ENCODE data around the gene LTC4S. TPM values are rescaled to one million over a fixed set of nuclear protein-coding genes. Genes with fewer than 3 reads are reported as not detected.

The LTC4S gene
- total and polyA plus RNA-seq, 9 of the 15 experiments (the other 6 are each of a cell fraction or from before 2014, with no cell fraction given): 0.17 to 0.77 (median 0.75) TPM; not detected in 6

DNA sequence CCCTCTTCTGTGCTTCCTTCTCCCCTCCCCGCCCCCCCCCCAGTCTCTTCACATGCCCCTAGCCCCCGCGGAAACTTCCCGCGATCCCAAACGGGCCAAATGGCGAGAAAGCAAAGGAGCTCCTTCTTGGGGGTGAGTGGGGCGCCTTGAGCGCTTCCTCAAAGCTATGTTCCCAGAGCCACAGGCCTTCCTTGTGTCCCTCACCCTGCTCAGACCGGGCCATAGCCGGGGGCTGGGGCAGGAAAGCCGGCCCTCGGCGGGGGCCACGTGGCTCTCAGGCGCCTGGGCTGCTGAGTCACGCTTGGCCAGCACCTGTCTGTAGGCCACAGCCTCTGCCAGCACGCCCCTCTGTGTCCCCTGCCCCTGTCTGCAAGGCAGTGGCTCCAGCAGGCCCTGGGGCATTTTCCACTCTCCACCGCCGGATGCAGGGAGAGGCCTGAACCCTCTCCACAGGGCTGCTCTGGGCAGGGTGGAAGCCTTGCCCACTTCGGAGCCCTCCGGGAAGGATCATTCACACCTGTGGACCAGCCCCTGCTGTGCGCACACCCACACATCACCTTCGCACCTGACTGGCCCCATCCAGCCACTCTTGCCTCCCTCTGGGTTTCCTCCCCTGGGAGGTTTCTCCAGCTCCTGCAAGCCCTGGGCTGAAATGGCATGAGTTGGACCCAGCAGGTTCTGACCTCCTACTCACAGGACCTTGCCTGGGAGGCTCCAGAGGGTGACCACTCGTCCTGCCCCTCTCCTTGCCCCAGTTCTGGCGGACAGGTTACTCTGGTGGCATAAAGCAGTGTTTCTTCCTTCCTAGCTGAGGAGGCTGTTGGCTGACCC is 25.7 kb downstream of the LTC4S start (continued):
- TF ChIP-seq SOX6 (IDR thresholded peaks at IDR 0.05) (no peak), WHSC1 (IDR thresholded peaks at IDR 0.05; ENCODE audit: low read length) (no peak), PPARD (CRISPR knock-in tag; IDR thresholded peaks at IDR 0.05) (no peak), ETS2 (tag; IDR thresholded peaks at IDR 0.05; ENCODE audit: borderline replicate concordance, poor library complexity, severe bottlenecking) (peak; percentile 7), TFAM (CRISPR knock-in tag; conservative IDR thresholded peaks at IDR 0.05) (no peak), JUNB (CRISPR knock-in tag; conservative IDR thresholded peaks at IDR 0.05) (peak; percentile 74; the same call in 1 of the 2 replicates), ZNF79 (CRISPR knock-in tag; IDR thresholded peaks at IDR 0.05; ENCODE audit: low read depth) (peak; percentile 82), NKRF (IDR thresholded peaks at IDR 0.05; ENCODE audit: borderline replicate concordance) (peak; percentile 40; the same call in 1 of the 2 replicates), NBN (IDR thresholded peaks at IDR 0.05; ENCODE audit: low read depth) (no peak), EP400 (IDR thresholded peaks at IDR 0.05) (peak; percentile 89), L3MBTL2 (IDR thresholded peaks at IDR 0.05) (peak; percentile 98), EP300 (IDR thresholded peaks at IDR 0.05; ENCODE audit: low read length) (no peak), IFI16 (CRISPR knock-in tag; IDR thresholded peaks at IDR 0.05) (peak; percentile 82; the same call in 1 of the 2 replicates), KDM2B (CRISPR knock-in tag; IDR thresholded peaks at IDR 0.05) (no peak), ZNF668 (CRISPR knock-in tag; IDR thresholded peaks at IDR 0.05) (peak; percentile 91), ELF4 (CRISPR knock-in tag; IDR thresholded peaks at IDR 0.05) (peak; percentile 87), TAF1 (IDR thresholded peaks at IDR 0.05; ENCODE audit: control insufficient read depth, extremely low read depth, insufficient read depth, low read length, severe bottlenecking) (no peak), ZNF444 (CRISPR knock-in tag; IDR thresholded peaks at IDR 0.05) (peak; percentile 46; the same call in 1 of the 2 replicates), NFIC (IDR thresholded peaks at IDR 0.05) (peak; percentile 12; the same call in 1 of the 2 replicates), ZNF134 (CRISPR knock-in tag; conservative IDR thresholded peaks at IDR 0.05) (peak; percentile 72; the same call in 1 of the 2 replicates)
- TF ChIP-seq, protein P1, sequence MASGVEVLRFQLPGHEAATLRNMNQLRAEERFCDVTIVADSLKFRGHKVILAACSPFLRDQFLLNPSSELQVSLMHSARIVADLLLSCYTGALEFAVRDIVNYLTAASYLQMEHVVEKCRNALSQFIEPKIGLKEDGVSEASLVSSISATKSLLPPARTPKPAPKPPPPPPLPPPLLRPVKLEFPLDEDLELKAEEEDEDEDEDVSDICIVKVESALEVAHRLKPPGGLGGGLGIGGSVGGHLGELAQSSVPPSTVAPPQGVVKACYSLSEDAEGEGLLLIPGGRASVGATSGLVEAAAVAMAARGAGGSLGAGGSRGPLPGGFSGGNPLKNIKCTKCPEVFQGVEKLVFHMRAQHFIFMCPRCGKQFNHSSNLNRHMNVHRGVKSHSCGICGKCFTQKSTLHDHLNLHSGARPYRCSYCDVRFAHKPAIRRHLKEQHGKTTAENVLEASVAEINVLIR (CRISPR knock-in tag; IDR thresholded peaks at IDR 0.05): peak; percentile 56; the same call in 1 of the 2 replicates
- TF ChIP-seq, protein P2, sequence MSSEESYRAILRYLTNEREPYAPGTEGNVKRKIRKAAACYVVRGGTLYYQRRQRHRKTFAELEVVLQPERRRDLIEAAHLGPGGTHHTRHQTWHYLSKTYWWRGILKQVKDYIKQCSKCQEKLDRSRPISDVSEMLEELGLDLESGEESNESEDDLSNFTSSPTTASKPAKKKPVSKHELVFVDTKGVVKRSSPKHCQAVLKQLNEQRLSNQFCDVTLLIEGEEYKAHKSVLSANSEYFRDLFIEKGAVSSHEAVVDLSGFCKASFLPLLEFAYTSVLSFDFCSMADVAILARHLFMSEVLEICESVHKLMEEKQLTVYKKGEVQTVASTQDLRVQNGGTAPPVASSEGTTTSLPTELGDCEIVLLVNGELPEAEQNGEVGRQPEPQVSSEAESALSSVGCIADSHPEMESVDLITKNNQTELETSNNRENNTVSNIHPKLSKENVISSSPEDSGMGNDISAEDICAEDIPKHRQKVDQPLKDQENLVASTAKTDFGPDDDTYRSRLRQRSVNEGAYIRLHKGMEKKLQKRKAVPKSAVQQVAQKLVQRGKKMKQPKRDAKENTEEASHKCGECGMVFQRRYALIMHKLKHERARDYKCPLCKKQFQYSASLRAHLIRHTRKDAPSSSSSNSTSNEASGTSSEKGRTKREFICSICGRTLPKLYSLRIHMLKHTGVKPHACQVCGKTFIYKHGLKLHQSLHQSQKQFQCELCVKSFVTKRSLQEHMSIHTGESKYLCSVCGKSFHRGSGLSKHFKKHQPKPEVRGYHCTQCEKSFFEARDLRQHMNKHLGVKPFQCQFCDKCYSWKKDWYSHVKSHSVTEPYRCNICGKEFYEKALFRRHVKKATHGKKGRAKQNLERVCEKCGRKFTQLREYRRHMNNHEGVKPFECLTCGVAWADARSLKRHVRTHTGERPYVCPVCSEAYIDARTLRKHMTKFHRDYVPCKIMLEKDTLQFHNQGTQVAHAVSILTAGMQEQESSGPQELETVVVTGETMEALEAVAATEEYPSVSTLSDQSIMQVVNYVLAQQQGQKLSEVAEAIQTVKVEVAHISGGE (CRISPR knock-in tag; IDR thresholded peaks at IDR 0.05): peak in 1 of 3 experiments; percentile 58; a peak in 1 of 6 replicates

Measured in K562 (cell line).